Esophagus muscularis mucosa (tissue), 4 donors: ENCODE results near the gene SLC6A3.

ENCODE experiments used
- CTCF ChIP-seq, 3 experiments: fragments of 200-600 bp in 2 of 3; fragments of 450-650 bp in 1 of 3; sonication (generic) in 2 of 3; IDR thresholded peaks; one replicate each; pipeline ENCODE4 v1.5.1; 2017 to 2019; ENCODE audit warnings: antibody characterized with exemption in 3 of 3, mild to moderate bottlenecking in 2 of 3, moderate library complexity in 1 of 3
- EP300 ChIP-seq: sonication (generic); formaldehyde crosslinking; IDR thresholded peaks from one replicate; pipeline ENCODE4 v1.6.1; 2017; ENCODE audit warnings: antibody characterized with exemption
- POLR2A ChIP-seq: fragments of 450-650 bp; IDR thresholded peaks from one replicate; pipeline ENCODE4 v1.6.1; 2017; ENCODE audit warnings: antibody characterized with exemption, moderate library complexity, mild to moderate bottlenecking, low read depth

DNA sequence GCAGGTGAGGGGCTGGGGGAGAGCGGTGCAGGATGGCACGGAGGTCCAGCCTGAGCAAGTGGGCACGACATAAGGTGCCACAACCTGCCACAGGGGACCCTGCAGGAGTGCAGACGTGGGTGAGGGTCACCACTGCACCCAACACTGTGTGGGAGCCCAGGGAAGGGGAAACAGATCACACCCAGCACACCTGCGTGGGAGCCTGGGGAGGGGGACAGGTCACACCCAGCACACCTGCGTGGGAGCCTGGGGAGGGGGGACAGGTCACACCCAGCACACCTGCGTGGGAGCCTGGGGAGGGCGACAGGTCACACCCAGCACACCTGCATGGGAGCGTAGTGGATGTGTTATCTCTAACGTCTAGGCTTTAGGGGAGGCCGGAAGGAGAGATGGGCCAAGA is 53.0 kb downstream of the SLC6A3 start:
- TF ChIP-seq CTCF (IDR thresholded peaks at IDR 0.05), result no peak
- no peak for TF ChIP-seq POLR2A
- no peak for TF ChIP-seq EP300
